SU-DHL-6 (cell line): ENCODE measurements around the gene BEGAIN.

Experiments used
- H2AFZ ChIP-seq: fragments of 200-600 bp; sonication (generic); 2 replicates; pipeline ENCODE4 v1.6.1; 2014; ENCODE audit warnings: low read depth, mild to moderate bottlenecking, moderate library complexity, mixed read lengths, antibody characterized with exemption, low read length; ENCODE audit not compliant: severe bottlenecking
- H3F3A ChIP-seq: fragments of 200-600 bp; shearing (Covaris generic); 2 replicates; pipeline ENCODE4 v1.6.0; 2016; ENCODE audit warnings: antibody characterized with exemption, mild to moderate bottlenecking; ENCODE audit not compliant: insufficient read depth
- H3K27ac ChIP-seq: fragments of 200-600 bp; sonication (generic); 2 replicates; pipeline ENCODE4 v1.5.1; 2016; ENCODE audit warnings: low read depth, mild to moderate bottlenecking, low read length, moderate library complexity, mixed read lengths
- H3K27me3 ChIP-seq: fragments of 200-600 bp; sonication (generic), shearing (Covaris generic); 2 replicates; pipeline ENCODE4 v1.6.0; 2014; ENCODE audit warnings: mild to moderate bottlenecking, low read length
- H3K36me3 ChIP-seq: fragments of 200-600 bp; sonication (generic); 2 replicates; pipeline ENCODE4 v1.6.1; 2014; ENCODE audit warnings: mild to moderate bottlenecking, low read length, mixed read lengths
- H3K4me2 ChIP-seq: fragments of 300-600, 200-600 bp; shearing (Covaris generic), sonication (generic); 2 replicates; pipeline ENCODE4 v1.6.0; 2014; ENCODE audit warnings: low read length, low read depth, mild to moderate bottlenecking; ENCODE audit not compliant: poor library complexity, severe bottlenecking
- H3K4me3 ChIP-seq: fragments of 200-600 bp; sonication (generic); 2 replicates; pipeline ENCODE4 v1.5.1; 2014; ENCODE audit warnings: antibody characterized with exemption, low read length, mild to moderate bottlenecking, mixed read lengths; ENCODE audit not compliant: insufficient read depth, poor library complexity, severe bottlenecking
- H3K79me2 ChIP-seq: fragments of 200-600 bp; sonication (generic); 2 replicates; pipeline ENCODE4 v1.6.1; 2014; ENCODE audit warnings: mild to moderate bottlenecking, low read length, moderate library complexity; ENCODE audit not compliant: insufficient read depth
- H3K9ac ChIP-seq: fragments of 200-600 bp; sonication (generic); 2 replicates; pipeline ENCODE4 v1.7.0; 2014; ENCODE audit warnings: mild to moderate bottlenecking, low read length
- H3K9me2 ChIP-seq: fragments of 200-600 bp; sonication (generic); replicated peaks from 2 replicates; pipeline ENCODE4 v1.6.1; 2014; ENCODE audit warnings: low read length; ENCODE audit not compliant: insufficient read depth
- H3K9me3 ChIP-seq: fragments of 200-600 bp; sonication (generic); 2 replicates; pipeline ENCODE4 v1.6.1; 2014; ENCODE audit warnings: low read length, mixed read lengths; ENCODE audit not compliant: insufficient read depth
- H4K20me1 ChIP-seq: fragments of 200-600 bp; sonication (generic); 2 replicates; pipeline ENCODE4 v1.6.1; 2014; ENCODE audit warnings: low read depth, mild to moderate bottlenecking, antibody characterized with exemption, low read length, moderate library complexity, mixed read lengths
- CTCF ChIP-seq: fragments of 200-600 bp; sonication (generic); IDR thresholded peaks from one replicate; pipeline ENCODE4 v1.5.1; 2017; ENCODE audit warnings: antibody characterized with exemption, mild to moderate bottlenecking, low read length, moderate library complexity; ENCODE audit not compliant: insufficient read depth, poor library complexity, severe bottlenecking
- EZH2phosphoT487 ChIP-seq: fragments of 200-600 bp; sonication (generic), shearing (Covaris generic); conservative IDR thresholded peaks from 2 replicates; pipeline ENCODE4 v1.6.1; 2018; ENCODE audit warnings: mild to moderate bottlenecking, antibody characterized with exemption, low read length, moderate library complexity, mixed read lengths

The BEGAIN gene

GRCh38 chr14:100565650-100566049 lies 21.6 kb downstream of the BEGAIN start:
- TF ChIP-seq CTCF (no peak), EZH2phosphoT487 (no peak)
- no peak overlapping the region for H3K27ac ChIP-seq

DNA sequence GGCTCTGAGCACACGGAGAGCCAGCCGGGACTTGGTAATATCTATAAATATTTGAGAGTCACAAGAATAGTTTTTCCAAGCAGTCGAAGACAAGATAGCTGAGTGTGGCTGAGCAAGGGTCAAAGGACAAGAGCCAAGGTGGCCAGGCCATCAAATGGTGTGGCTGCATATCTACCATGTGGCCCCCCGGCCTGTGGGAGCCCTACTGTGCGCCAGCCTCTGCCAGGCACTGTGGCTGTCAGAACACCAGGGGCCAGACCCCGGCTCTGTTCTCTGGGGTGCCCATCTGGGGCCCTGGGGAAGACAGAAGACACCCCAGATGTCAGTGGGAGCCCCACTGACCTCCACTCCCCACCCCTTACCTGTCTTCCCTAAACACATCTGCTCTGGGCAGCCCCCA lies 22.7 kb downstream of the BEGAIN start:
- H3K27me3 ChIP-seq, result no peaks in the 10 kb centered on the region
- TF ChIP-seq EZH2phosphoT487, result no peak
- H3K9ac ChIP-seq, result no peak overlapping the region
- no peaks in the 10 kb centered on the region for H3K79me2 ChIP-seq
- no peak overlapping the region for H3K4me3 ChIP-seq
- no peak overlapping the region for H3K27ac ChIP-seq
- H3F3A ChIP-seq, result no peaks in the 10 kb centered on the region
- no peak overlapping the region for H2AFZ ChIP-seq
- no peaks in the 10 kb centered on the region for H4K20me1 ChIP-seq
- no peaks in the 10 kb centered on the region for H3K9me3 ChIP-seq
- H3K9me2 ChIP-seq, result no peaks in the 10 kb centered on the region
- no peaks in the 10 kb centered on the region for H3K36me3 ChIP-seq
- H3K4me2 ChIP-seq, result no peak overlapping the region

More at GRCh38 chr14:100565650-100566049, 21.6 kb downstream of the BEGAIN start:
- Histone ChIP-seq H3K36me3 (no peaks in the 10 kb centered on the region), H3K9me3 (no peaks in the 10 kb centered on the region), H3K9me2 (no peaks in the 10 kb centered on the region), H3K27me3 (no peaks in the 10 kb centered on the region), H3K9ac (no peak overlapping the region), H3K4me3 (no peak overlapping the region), H3K4me2 (no peak overlapping the region), H3F3A (no peaks in the 10 kb centered on the region), H4K20me1 (no peaks in the 10 kb centered on the region), H3K79me2 (no peaks in the 10 kb centered on the region), H2AFZ (no peak overlapping the region)

DNA sequence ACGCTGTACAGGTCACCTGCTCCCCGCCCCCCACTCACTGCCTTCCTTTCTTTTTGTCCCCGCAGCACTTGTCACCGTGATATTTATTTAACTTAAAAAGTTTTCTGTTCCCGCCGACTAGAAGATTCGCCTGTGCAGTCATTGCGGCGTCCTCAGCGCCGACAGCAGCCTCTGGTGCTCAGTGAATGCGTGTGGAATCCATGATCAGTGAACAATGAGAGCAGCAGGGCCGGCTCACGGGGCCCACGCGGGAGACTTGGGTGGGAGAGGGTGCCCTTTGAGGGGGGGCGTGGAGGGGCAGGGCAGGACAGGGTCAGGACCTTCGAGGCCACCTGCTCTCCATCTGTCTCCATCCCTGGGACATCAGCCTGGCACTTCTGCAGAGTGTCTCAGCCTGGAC lies 24.5 kb downstream of the BEGAIN start:
- no peaks in the 10 kb centered on the region for H3K27me3 ChIP-seq

DNA sequence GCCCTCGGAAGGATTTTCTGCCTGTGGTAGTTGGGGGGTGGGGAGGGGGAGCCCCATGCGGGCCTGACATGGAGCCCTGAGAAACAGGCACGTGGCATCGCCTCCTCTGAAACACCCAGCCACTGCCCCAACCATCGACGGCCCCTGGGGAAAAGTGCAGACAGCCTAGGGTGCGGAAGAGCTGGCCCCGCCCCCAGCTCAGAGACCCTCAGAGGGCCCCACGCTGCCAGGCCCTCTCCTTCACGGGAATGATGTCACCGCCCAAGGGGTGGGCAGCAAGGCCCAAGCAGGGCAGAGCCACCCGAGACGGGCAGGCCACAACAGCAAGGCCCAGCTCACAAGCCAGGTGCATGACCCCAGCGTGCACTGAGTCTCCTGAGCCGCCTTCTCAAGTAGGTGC lies 26.2 kb downstream of the BEGAIN start:
- Histone ChIP-seq H3K27ac (no peak overlapping the region), H3K79me2 (no peaks in the 10 kb centered on the region), H4K20me1 (no peaks in the 10 kb centered on the region), H3K4me2 (no peak overlapping the region), H3K9ac (no peak overlapping the region), H3K27me3 (no peaks in the 10 kb centered on the region), H3K9me3 (no peaks in the 10 kb centered on the region), H3K36me3 (no peaks in the 10 kb centered on the region), H3F3A (no peaks in the 10 kb centered on the region), H3K4me3 (no peak overlapping the region), H3K9me2 (no peaks in the 10 kb centered on the region), H2AFZ (no peak overlapping the region)
- TF ChIP-seq EZH2phosphoT487 (no peak), CTCF (no peak)

More for the DNA sequence above, 24.5 kb downstream of the BEGAIN start:
- no peak overlapping the region for H3K4me3 ChIP-seq
- H3K79me2 ChIP-seq, result no peaks in the 10 kb centered on the region
- no peaks in the 10 kb centered on the region for H3K9me2 ChIP-seq
- H3K4me2 ChIP-seq, result no peak overlapping the region
- no peaks in the 10 kb centered on the region for H3K9me3 ChIP-seq
- no peak overlapping the region for H3K9ac ChIP-seq
- H3F3A ChIP-seq, result no peaks in the 10 kb centered on the region
- H2AFZ ChIP-seq, result no peak overlapping the region
- H3K36me3 ChIP-seq, result no peaks in the 10 kb centered on the region
- H4K20me1 ChIP-seq, result no peaks in the 10 kb centered on the region
- H3K27ac ChIP-seq, result no peak overlapping the region
- no peak for TF ChIP-seq CTCF
- TF ChIP-seq EZH2phosphoT487, result no peak
